Activated CD8-positive, alpha-beta T cell treated with anti-CD3 and anti-CD28 coated beads, Interleukin-2, amount 10 ng/mL, durations not matched to agents 7 days and 5 days (primary cell): Measurements from ENCODE around the gene RPS8. TPM values are rescaled to one million over a fixed set of nuclear protein-coding genes. Genes with fewer than 3 reads are reported as not detected.
A peak's percentile ranks its signal among the peaks of the same experiment; 100 is the strongest.
"Not testable (repeated sequence)": the region's sequence is repeated elsewhere in the genome, so short reads cannot be mapped to it uniquely, and the experiment has no call there.

ENCODE experiments used
- ATAC-seq: fragments of 150-1000 bp; cut with Tn5 transposase; one replicate; pipeline ENCODE4 v1.10.0; 2021; ENCODE audit warnings: moderate library complexity
- CTCF ChIA-PET: fragments of 350-600 bp; sonication (Branson Sonifier 250); formaldehyde crosslinking; loops from one replicate; lab custom pipeline; 2021; ENCODE audit warnings: antibody characterized with exemption; lab: Charles Lee
- POLR2A ChIA-PET: fragments of 350-600 bp; sonication (Branson Sonifier 250); formaldehyde crosslinking; loops from one replicate; lab custom pipeline; 2021; ENCODE audit warnings: antibody characterized with exemption; lab: Charles Lee
- DNase-seq: peaks from one replicate; pipeline ENCODE4 v3.0.0-alpha.2; 2020
- H3K27ac Mint-ChIP-seq: one replicate; pipeline ENCODE4 v1.8.0; 2021; ENCODE audit warnings: mild to moderate bottlenecking, mixed read lengths
- H3K27me3 Mint-ChIP-seq: one replicate; pipeline ENCODE4 v1.8.0; 2021; ENCODE audit warnings: low read depth, mixed read lengths
- H3K36me3 Mint-ChIP-seq: one replicate; pipeline ENCODE4 v1.8.0; 2021; ENCODE audit warnings: low read depth, mixed read lengths
- H3K4me1 Mint-ChIP-seq: one replicate; pipeline ENCODE4 v1.8.0; 2021; ENCODE audit warnings: low read depth, mixed read lengths
- H3K4me3 Mint-ChIP-seq: one replicate; pipeline ENCODE4 v1.8.0; 2021; ENCODE audit warnings: mild to moderate bottlenecking, mixed read lengths
- H3K9me3 Mint-ChIP-seq: one replicate; pipeline ENCODE4 v1.8.0; 2022; ENCODE audit warnings: mixed read lengths; ENCODE audit not compliant: insufficient read depth
- total RNA-seq, 2 experiments: library from RNA; stranded (reverse); gene quantifications; one replicate each; pipeline ENCODE4 v1.2.3, GENCODE V29; 2021

RPS8 gene
- total RNA-seq, 2 experiments from 2014 or later: 1,750 to 1,777 TPM

DNA sequence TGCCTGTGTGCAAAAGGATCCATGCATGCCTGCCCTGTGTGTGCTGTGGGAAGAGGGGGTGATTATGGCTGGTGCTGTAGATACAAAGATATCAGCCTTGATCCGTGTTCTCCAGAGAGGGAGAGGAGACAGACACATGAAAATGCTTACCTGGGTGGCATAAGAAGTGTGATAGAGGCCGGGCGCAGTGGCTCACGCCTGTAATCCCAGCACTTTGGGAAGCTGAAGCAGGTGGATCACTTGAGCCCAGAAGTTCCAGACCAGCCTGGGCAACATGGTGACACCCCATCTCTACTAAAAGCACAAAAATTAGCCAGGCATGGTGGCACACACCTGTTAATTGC, 35.4 kb downstream of the RPS8 start:
- not testable (repeated sequence) for H3K27me3 Mint-ChIP-seq, H3K9me3 Mint-ChIP-seq, ATAC-seq, H3K4me3 Mint-ChIP-seq, DNase-seq
- peaks cover 83% of the 10 kb centered on the region for H3K4me1 Mint-ChIP-seq
- H3K36me3 Mint-ChIP-seq: peaks cover 55% of the 10 kb centered on the region
- ChIA-PET CTCF (interaction anchor here (3.4 to 4.1 kb wide), 2 partner anchors 9 to 10 kb away, joined by 34 to 66 read pairs; partner anchors contain the start of gene PLK3), POLR2A (interaction anchor here (0.7 to 16.7 kb wide), 6 partner anchors 10 to 89 kb away, joined by 4 to 713 read pairs (median 90); partner anchors contain the start of genes PLK3 and RPS8)
- H3K27ac Mint-ChIP-seq: peak overlapping the region; percentile 100

DNA sequence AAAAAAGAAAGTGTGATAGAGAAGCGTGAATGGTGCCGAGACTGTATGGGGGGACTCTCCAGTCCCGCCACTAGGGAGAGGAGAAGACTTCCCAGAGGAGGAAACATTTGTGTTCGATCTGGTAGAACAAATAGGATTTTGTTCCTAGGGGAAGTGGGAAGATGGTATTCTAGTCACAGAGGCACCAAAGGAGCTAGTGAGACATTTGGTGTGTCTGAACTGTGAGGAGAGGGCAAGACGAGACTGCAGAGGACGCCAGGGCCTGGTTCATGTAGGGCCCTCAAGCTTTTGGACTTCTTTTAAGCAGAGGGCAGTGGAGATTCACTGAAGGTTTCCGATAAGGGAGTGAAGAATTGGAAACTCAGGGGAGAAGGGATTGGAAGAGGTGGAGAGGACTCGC, 35.9 kb downstream of the RPS8 start:
- DNase-seq (no peak), ATAC-seq (no peak)
- Mint-ChIP-seq H3K4me1 (peaks cover 81% of the 10 kb centered on the region), H3K27me3 (no peaks in the 10 kb centered on the region), H3K4me3 (no peak overlapping the region), H3K36me3 (peaks cover 55% of the 10 kb centered on the region), H3K27ac (peak overlapping the region; percentile 100), H3K9me3 (no peaks in the 10 kb centered on the region)
- ChIA-PET CTCF (interaction anchor here (1.0 to 4.1 kb wide), 3 partner anchors 8 to 25 kb away, joined by 3 to 66 read pairs (median 34); partner anchors contain the start of gene PLK3), POLR2A (interaction anchor here (0.7 to 16.7 kb wide), 5 partner anchors 9 to 90 kb away, joined by 3 to 713 read pairs (median 41); partner anchors contain the start of gene PLK3)

DNA sequence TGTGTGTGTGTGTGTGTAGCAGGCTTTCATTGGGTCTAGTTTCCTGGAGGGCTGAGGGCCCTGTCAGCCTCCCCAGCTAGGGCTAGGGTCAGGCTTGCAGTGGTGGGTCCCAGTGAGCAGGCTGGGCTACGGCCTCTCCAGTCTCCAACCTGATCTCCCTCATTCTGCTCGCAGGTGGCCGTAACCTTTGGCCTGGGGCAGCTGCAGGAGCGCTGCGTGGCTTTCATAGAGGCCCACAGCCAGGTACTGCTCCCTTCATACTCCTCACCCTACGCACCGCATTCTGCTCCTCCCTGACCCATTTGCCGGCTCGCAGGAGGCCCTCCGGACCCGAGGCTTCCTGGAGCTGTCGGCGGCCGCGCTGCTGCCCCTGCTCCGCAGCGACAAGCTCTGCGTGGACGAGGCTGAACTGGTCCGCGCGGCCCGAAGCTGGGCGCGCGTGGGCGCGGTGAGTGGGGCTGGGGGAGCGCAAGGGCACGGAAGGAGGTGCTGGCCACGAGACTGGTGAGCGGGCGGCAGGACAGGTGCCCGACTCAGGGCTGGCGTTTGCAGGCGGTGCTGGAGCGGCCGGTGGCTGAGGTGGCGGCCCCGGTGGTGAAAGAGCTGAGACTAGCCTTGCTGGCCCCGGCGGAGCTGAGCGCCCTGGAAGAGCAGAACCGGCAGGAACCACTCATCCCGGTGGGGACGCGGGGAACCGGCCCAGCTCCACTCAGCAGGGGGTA, 37.6 kb downstream of the RPS8 start:
- Mint-ChIP-seq H3K9me3 (no peaks in the 10 kb centered on the region), H3K27me3 (no peaks in the 10 kb centered on the region), H3K36me3 (peaks cover 40% of the 10 kb centered on the region), H3K4me1 (peaks cover 70% of the 10 kb centered on the region), H3K27ac (peak overlapping the region; percentile 100), H3K4me3 (peak overlapping the region; percentile 84)
- DNase-seq (no peak), ATAC-seq (no peak)
- ChIA-PET POLR2A (interaction anchor here (0.6 to 16.7 kb wide), 14 partner anchors 7 to 490 kb away, joined by 3 to 713 read pairs (median 8); partner anchors contain the start of genes PLK3, RNU5D-1 and RPS8), CTCF (interaction anchor here (1.3 to 4.0 kb wide), 5 partner anchors 8 to 68 kb away, joined by 3 to 34 read pairs (median 6); partner anchors contain the start of gene PLK3)

DNA sequence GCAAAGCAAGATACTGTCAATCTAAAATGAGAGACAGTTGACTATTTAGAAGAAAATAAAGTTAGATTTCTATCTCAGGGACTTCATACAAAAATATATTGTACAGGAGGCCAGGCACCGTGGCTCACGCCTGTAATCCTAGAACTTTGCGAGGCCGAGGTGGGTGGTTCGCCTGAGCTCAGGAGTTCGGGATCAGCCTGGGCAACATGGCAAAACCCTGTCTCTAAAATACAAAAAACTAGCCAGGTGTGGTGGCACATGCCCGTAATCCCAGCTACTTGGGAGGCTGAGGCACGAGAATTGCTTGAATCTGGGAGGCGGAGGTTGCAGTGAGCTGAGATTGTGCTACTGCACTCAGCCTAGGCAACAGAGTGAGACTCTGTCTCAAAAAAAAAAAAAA, 40.6 kb downstream of the RPS8 start:
- Mint-ChIP-seq H3K4me3 (peak overlapping the region; percentile 84), H3K36me3 (peaks cover 20% of the 10 kb centered on the region), H3K4me1 (peaks cover 65% of the 10 kb centered on the region)
- ATAC-seq, H3K27ac Mint-ChIP-seq, H3K27me3 Mint-ChIP-seq, H3K9me3 Mint-ChIP-seq, DNase-seq: not testable (repeated sequence)
- ChIA-PET POLR2A (interaction anchor here (0.7 to 10.0 kb wide), 2 partner anchors 16 to 85 kb away, joined by 3 to 229 read pairs; partner anchors contain the start of genes PLK3 and RNU5D-1), CTCF (interaction anchor here (4.0 kb wide), 1 partner anchor 16 kb away, joined by 34 read pairs; the partner anchor contains the start of gene PLK3)

DNA sequence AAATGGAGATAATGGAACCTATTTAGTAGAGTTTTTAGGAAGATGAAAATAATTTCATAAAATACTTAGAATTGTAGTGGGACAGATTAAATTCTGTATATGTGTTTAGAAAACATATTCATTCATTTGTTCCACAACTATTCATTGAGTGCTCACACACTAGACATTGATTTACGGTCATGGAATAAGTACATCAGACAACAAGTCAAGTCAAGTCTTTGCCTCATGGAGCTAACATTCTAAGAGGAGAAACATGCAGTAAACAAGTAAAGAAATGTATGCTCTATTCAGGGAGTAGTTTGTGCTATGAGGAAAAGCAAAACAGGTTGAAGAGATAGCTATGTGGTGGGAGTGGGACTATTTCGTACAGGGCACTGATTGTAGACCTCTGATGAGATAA, 42.0 kb downstream of the RPS8 start:
- CTCF ChIA-PET: interaction anchor here (1.3 to 4.8 kb wide), 4 partner anchors 17 to 86 kb away, joined by 3 to 46 read pairs (median 15); partner anchors contain the start of genes PLK3 and RNU5D-1
- no peak for ATAC-seq
- Mint-ChIP-seq H3K4me1 (peaks cover 61% of the 10 kb centered on the region), H3K9me3 (no peaks in the 10 kb centered on the region), H3K4me3 (peak overlapping the region; percentile 16), H3K27me3 (no peaks in the 10 kb centered on the region), H3K27ac (peak overlapping the region; percentile 40), H3K36me3 (peaks cover 17% of the 10 kb centered on the region)
- no peak for DNase-seq
- POLR2A ChIA-PET: interaction anchor here (0.5 to 16.3 kb wide), 5 partner anchors 13 to 195 kb away, joined by 3 to 713 read pairs (median 3); partner anchors contain the start of genes BTBD19, DYNLT4, PLK3 and RNU5D-1

DNA sequence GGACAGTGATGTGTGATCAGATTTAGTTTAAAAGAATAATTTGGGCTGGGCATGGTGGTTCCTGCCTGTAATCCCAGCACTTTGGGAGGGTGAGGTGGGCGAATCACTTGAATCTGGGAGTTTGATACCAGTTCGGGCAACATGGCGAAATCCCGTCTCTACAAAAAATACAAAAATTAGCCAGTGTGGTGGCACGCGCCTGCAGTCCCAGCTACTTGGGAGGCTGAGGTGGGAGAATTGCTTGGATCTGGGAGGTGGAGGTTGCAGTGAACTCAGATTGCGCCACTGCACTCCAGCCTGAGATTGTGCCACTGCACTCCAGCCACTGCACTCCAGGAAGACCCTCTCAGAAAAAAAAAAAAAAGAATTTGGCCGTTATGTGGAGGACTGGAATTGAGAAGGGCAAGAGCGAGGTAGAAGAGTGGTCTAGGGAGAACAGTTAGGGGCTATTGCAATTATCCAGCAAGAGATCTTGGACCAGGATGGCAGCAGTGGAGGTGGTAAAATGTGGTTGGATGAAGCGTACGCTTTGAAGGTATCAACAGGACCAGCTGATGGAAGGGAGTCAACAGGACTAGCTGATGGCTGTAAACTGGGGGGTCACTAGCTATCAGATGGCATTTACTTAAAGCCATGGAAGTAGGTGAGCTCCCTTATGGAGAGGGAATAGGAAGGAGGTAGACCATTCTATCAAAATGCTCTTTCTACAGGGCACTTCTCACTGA, 42.6 kb downstream of the RPS8 start:
- Mint-ChIP-seq H3K36me3 (peaks cover 17% of the 10 kb centered on the region), H3K27ac (peak overlapping the region; percentile 66), H3K9me3 (no peaks in the 10 kb centered on the region), H3K4me1 (peaks cover 61% of the 10 kb centered on the region), H3K4me3 (peak overlapping the region; percentile 92), H3K27me3 (no peaks in the 10 kb centered on the region)
- ChIA-PET POLR2A (interaction anchor here (0.5 to 16.3 kb wide), 5 partner anchors 14 to 194 kb away, joined by 3 to 713 read pairs (median 44); partner anchors contain the start of genes BTBD19, DYNLT4, PLK3 and RNU5D-1), CTCF (interaction anchor here (1.0 to 4.8 kb wide), 8 partner anchors 8 to 96 kb away, joined by 3 to 46 read pairs (median 6); partner anchors contain the start of genes DYNLT4, PLK3 and RNU5D-1)
- no peak for ATAC-seq
- no peak for DNase-seq

DNA sequence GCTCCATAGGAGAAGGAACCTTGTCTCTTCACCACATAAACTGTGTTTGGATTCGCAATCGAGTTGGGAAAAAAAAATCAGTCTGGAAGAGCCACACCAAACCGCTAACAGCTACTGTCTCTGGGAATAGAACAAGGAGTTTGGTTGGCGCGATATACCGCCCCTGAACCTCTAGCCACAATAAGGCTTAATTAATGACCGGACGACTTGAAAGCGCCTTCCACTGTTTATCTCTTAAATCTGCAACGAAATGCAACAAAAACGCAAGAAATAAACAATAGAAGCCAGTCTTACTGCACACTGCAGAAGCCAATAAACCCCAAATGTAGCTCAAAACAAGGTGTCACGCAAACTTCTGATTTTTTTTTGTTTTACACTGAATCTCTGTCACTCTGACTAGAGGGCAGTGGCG, 43.9 kb downstream of the RPS8 start:
- peak overlapping the region; percentile 100 for H3K27ac Mint-ChIP-seq
- peaks cover 11% of the 10 kb centered on the region for H3K36me3 Mint-ChIP-seq
- peak overlapping the region; percentile 92 for H3K4me3 Mint-ChIP-seq
- no peaks in the 10 kb centered on the region for H3K27me3 Mint-ChIP-seq
- ATAC-seq (no peak), DNase-seq (no peak)
- ChIA-PET CTCF (interaction anchor here (0.7 to 4.8 kb wide), 15 partner anchors 9 to 191 kb away, joined by 3 to 46 read pairs (median 4); partner anchors contain the start of genes DYNLT4, PLK3 and RNU5D-1), POLR2A (interaction anchor here (0.6 to 16.3 kb wide), 39 partner anchors 8 to 766 kb away, joined by 3 to 713 read pairs (median 5); partner anchors contain the start of genes BEST4, BTBD19, DYNLT4 and EIF2B3)
- H3K4me1 Mint-ChIP-seq: peaks cover 55% of the 10 kb centered on the region
- no peaks in the 10 kb centered on the region for H3K9me3 Mint-ChIP-seq

DNA sequence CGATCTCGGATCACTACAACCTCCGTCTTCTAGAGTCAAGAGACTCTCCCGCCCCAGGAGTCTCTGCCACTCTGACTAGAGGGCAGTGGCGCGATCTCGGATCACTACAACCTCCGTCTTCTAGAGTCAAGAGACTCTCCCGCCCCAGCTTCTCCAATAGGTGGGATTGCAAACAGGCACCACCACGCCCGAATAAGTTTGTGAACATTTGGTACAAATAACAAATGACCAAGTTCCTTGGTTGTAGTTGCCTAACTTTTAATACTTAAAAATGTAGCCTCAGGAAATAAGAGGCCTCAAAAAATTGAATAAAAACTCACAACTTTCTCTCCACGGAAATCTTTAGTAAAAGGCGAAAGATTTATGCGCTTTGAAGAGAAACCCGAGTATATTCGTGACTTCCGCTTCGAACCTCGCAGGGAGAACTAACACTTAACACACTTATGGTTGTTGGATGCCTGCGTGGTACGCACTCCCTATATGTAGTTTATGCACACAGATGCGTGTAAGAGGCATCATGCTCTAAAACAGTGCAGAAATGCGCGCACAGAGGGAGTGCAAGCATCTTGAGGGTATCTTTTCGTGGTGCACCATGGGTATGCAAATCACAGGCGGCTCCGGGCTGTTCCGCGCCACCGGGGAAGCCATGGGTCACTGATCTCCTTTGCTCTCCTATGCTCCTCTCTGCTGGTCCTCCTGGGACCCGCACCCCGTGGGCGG, 44.4 kb downstream of the RPS8 start:
- Mint-ChIP-seq H3K36me3 (peaks cover 10% of the 10 kb centered on the region), H3K9me3 (no peaks in the 10 kb centered on the region), H3K4me3 (peak overlapping the region; percentile 92), H3K27me3 (no peaks in the 10 kb centered on the region), H3K4me1 (peaks cover 51% of the 10 kb centered on the region), H3K27ac (peak overlapping the region; percentile 100)
- ATAC-seq (peak; percentile 92), DNase-seq (peak; percentile 92)
- POLR2A ChIA-PET: interaction anchor here (0.6 to 16.3 kb wide), 43 partner anchors 8 to 765 kb away, joined by 3 to 713 read pairs (median 5); partner anchors contain the start of genes BEST4, BTBD19, DYNLT4 and EIF2B3
- CTCF ChIA-PET: interaction anchor here (0.7 to 4.8 kb wide), 17 partner anchors 10 to 192 kb away, joined by 3 to 46 read pairs (median 4); partner anchors contain the start of genes HECTD3, PLK3, RNU5D-1 and UROD

DNA sequence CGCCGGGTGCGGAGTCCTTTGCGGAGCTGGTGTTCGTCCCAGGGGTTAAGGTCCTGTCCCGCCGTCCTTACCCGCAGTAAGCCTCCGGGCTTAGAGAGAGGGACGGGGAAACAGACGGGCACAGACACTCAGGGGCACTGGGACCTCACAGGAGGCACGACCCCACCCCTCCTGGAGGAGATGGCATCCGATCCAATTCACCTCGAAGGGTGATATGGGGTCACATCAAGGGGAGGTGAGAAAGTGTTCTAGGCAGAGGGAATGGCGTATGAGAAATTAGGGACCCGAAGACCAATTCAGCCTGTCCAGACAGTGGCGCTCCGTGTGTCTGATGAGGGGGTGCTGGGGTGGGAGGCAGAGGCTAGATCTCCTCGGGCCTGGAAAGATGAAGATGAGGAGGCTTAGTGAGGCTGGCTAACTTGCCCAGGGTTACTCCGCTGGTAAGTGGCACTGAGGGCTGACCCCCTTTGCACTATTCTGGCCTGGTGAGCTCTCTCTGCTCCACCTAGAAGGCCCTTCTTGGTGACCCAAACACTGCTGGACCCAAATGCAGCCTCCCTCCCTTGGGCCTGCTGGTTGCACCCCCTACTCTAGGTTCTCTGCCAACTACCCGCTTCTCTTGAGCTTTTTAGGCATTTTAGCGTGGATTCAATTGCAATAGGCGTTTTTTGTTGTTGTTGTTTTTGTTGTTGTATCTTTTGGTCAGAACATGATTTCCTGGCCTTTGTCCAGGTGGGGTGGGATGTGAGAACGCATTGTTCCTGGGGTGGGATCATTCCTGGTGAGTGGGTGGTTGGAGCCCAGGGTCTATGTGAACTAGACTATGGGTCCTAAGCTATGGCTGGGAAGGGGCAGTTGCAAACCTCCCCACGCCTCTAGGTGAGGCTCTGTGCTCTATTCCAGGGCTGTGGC, 45.2 kb downstream of the RPS8 start:
- Mint-ChIP-seq H3K27me3 (no peaks in the 10 kb centered on the region), H3K27ac (peak overlapping the region; percentile 100), H3K4me1 (peaks cover 45% of the 10 kb centered on the region), H3K4me3 (peak overlapping the region; percentile 92), H3K9me3 (no peaks in the 10 kb centered on the region), H3K36me3 (peaks cover 4% of the 10 kb centered on the region)
- ChIA-PET POLR2A (interaction anchor here (0.7 to 16.3 kb wide), 14 partner anchors 7 to 670 kb away, joined by 3 to 713 read pairs (median 22); partner anchors contain the start of genes BEST4, BTBD19, DYNLT4 and HECTD3), CTCF (interaction anchor here (0.8 to 4.8 kb wide), 8 partner anchors 10 to 191 kb away, joined by 3 to 46 read pairs (median 6); partner anchors contain the start of genes HECTD3, PLK3, RNU5D-1 and UROD)
- DNase-seq (no peak), ATAC-seq (no peak)
